GM12872 (cell line): Measurements from ENCODE around the gene DOCK9.

ENCODE experiments used
- CTCF ChIP-seq: IDR thresholded peaks from 3 replicates; pipeline ENCODE4 v1.5.1; 2011; ENCODE audit warnings: low read depth, mild to moderate bottlenecking, low read length, moderate library complexity; ENCODE audit not compliant: insufficient read depth

Gene DOCK9

GRCh38 chr13:98783856-98784478 lies 193.9 kb downstream of the DOCK9 start:
- no peak for TF ChIP-seq CTCF

- no peak for TF ChIP-seq CTCF
These were observed 195.2 kb downstream of the DOCK9 start for GRCh38 chr13:98782654-98783053.

- no peak for TF ChIP-seq CTCF
These were observed 196.0 kb downstream of the DOCK9 start for GRCh38 chr13:98781905-98782304.

- no peak for TF ChIP-seq CTCF
These were observed 196.4 kb downstream of the DOCK9 start for GRCh38 chr13:98781470-98781869.

GRCh38 chr13:98781045-98781444 lies 196.8 kb downstream of the DOCK9 start:
- TF ChIP-seq CTCF = no peak

GRCh38 chr13:98780451-98780850 lies 197.4 kb downstream of the DOCK9 start:
- TF ChIP-seq CTCF = no peak

GRCh38 chr13:98779695-98780094 lies 198.2 kb downstream of the DOCK9 start:
- TF ChIP-seq CTCF = no peak
